ENCODE measurements around the gene FOXJ1. TPM values are rescaled to one million over a fixed set of nuclear protein-coding genes. Genes with fewer than 3 reads are reported as not detected.

FOXJ1 gene
- total and polyA plus RNA-seq, 4 donors, result 32.5 to 95.0 (median 50.3) TPM

- TF ChIP-seq, protein P1, sequence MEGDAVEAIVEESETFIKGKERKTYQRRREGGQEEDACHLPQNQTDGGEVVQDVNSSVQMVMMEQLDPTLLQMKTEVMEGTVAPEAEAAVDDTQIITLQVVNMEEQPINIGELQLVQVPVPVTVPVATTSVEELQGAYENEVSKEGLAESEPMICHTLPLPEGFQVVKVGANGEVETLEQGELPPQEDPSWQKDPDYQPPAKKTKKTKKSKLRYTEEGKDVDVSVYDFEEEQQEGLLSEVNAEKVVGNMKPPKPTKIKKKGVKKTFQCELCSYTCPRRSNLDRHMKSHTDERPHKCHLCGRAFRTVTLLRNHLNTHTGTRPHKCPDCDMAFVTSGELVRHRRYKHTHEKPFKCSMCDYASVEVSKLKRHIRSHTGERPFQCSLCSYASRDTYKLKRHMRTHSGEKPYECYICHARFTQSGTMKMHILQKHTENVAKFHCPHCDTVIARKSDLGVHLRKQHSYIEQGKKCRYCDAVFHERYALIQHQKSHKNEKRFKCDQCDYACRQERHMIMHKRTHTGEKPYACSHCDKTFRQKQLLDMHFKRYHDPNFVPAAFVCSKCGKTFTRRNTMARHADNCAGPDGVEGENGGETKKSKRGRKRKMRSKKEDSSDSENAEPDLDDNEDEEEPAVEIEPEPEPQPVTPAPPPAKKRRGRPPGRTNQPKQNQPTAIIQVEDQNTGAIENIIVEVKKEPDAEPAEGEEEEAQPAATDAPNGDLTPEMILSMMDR (IDR thresholded peaks at IDR 0.05; ENCODE audit: control extremely low read depth, extremely low read depth), result no peak
- H3K27me3 ChIP-seq (ENCODE audit: control insufficient read depth in 3 of 3, insufficient read depth in 3 of 3, low read length in 2 of 3), result peaks cover 0 to 6% (median 0%) of the 10 kb centered on the region in 3 donors
- H3K36me3 ChIP-seq (ENCODE audit: control insufficient read depth in 4 of 4, insufficient read depth in 4 of 4, low read length in 4 of 4), result no peaks in the 10 kb centered on the region
- H3K4me3 ChIP-seq, result no peak overlapping the region
- H3K9me3 ChIP-seq (ENCODE audit: control insufficient read depth in 4 of 4, insufficient read depth in 3 of 4, low read length in 3 of 4), result no peaks in the 10 kb centered on the region
- 94 to 98% methylated on average over 1 of the region's 1 CpG for WGBS, 2 donors
- no peak overlapping the region for H3K9ac ChIP-seq (ENCODE audit: insufficient read depth in 1 of 2, low read length in 2 of 2)
- ATAC-seq (ENCODE audit: insufficient read depth, low FRiP score), result no peak
- no peak overlapping the region for H3K27ac ChIP-seq (ENCODE audit: low read depth in 1 of 2, low read length in 1 of 2)
- peaks cover 0 to 14% (median 3%) of the 10 kb centered on the region in 5 donors for H3K4me1 ChIP-seq (ENCODE audit: control insufficient read depth in 5 of 5, insufficient read depth in 5 of 5, low read length in 5 of 5)
- DNase-seq, result no peak
These were observed 15.1 kb downstream of the FOXJ1 start for GRCh38 chr17:76125922-76126321.

GRCh38 chr17:76125391-76125675 is 15.7 kb downstream of the FOXJ1 start:
- H3K9me3 ChIP-seq (ENCODE audit: control insufficient read depth in 4 of 4, insufficient read depth in 3 of 4, low read length in 3 of 4), result no peaks in the 10 kb centered on the region
- ATAC-seq (ENCODE audit: insufficient read depth, low FRiP score) (no peak), DNase-seq (no peak)
- TF ChIP-seq, protein P1 (IDR thresholded peaks at IDR 0.05; ENCODE audit: control extremely low read depth, extremely low read depth), result no peak
- no peak overlapping the region for H3K4me3 ChIP-seq
- 89 to 92% methylated on average over 5 of the region's 5 CpGs for WGBS, 2 donors
- H3K9ac ChIP-seq (ENCODE audit: insufficient read depth in 1 of 2, low read length in 2 of 2), result no peak overlapping the region
- peaks cover 0 to 4% (median 0%) of the 10 kb centered on the region in 3 donors for H3K27me3 ChIP-seq (ENCODE audit: control insufficient read depth in 3 of 3, insufficient read depth in 3 of 3, low read length in 2 of 3)
- peaks cover 0 to 9% (median 3%) of the 10 kb centered on the region in 5 donors for H3K4me1 ChIP-seq (ENCODE audit: control insufficient read depth in 5 of 5, insufficient read depth in 5 of 5, low read length in 5 of 5)
- H3K36me3 ChIP-seq (ENCODE audit: control insufficient read depth in 4 of 4, insufficient read depth in 4 of 4, low read length in 4 of 4), result no peaks in the 10 kb centered on the region
- no peak overlapping the region for H3K27ac ChIP-seq (ENCODE audit: low read depth in 1 of 2, low read length in 1 of 2)

DNA sequence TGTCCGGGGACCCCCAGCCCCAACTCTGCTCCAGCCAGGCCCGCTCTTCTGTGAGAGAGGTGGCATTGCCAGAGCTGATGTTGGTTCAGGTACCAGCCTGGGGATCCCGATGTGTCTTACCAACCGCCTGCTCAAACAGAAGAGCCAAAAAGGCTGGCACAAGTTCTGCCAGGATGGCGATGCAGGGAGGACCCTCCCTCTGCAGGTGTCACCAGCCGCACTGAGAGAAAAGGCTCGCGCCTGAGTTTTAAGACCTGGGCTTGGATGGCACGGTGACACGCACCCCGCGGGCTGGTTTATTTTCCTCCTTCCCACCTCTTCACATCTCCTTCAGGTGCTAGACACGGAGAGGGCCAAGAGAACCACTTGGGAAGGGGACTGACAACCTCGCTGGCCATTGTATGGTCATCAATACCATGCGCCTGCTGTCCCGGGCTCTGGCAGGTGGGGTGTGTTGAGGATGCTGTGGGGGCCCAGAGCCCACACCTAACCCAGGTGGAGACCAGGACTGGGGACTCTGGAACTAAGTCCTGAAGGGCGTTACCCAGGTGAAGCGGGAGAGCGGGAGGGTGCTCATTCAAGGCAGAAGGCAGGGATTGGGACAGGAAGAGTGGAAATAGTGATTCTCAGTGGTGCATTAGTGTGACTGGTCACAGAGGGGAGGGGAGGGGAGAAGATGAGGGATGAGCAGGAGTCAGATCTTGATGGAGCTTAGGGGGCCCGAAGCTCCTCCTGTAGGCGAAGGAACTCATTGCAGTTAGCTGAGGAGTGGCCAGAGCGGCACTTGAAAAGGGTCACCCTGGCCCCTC is 16.3 kb downstream of the FOXJ1 start:
- ATAC-seq (ENCODE audit: insufficient read depth, low FRiP score) (no peak), DNase-seq (no peak)
- no peaks in the 10 kb centered on the region for H3K9me3 ChIP-seq (ENCODE audit: control insufficient read depth in 4 of 4, insufficient read depth in 3 of 4, low read length in 3 of 4)
- no peaks in the 10 kb centered on the region for H3K27me3 ChIP-seq (ENCODE audit: control insufficient read depth in 3 of 3, insufficient read depth in 3 of 3, low read length in 2 of 3)
- 84 to 95% methylated on average over 21 to 22 of the region's 22 CpGs for WGBS, 2 donors
- H3K4me3 ChIP-seq, result no peak overlapping the region
- peaks cover 0 to 9% (median 3%) of the 10 kb centered on the region in 5 donors for H3K4me1 ChIP-seq (ENCODE audit: control insufficient read depth in 5 of 5, insufficient read depth in 5 of 5, low read length in 5 of 5)
- H3K36me3 ChIP-seq (ENCODE audit: control insufficient read depth in 4 of 4, insufficient read depth in 4 of 4, low read length in 4 of 4), result no peaks in the 10 kb centered on the region
- TF ChIP-seq, protein P1 (IDR thresholded peaks at IDR 0.05; ENCODE audit: control extremely low read depth, extremely low read depth), result no peak
- no peak overlapping the region for H3K9ac ChIP-seq (ENCODE audit: insufficient read depth in 1 of 2, low read length in 2 of 2)
- no peak overlapping the region for H3K27ac ChIP-seq (ENCODE audit: low read depth in 1 of 2, low read length in 1 of 2)

Data from lung (tissue), 12 donors.